Motor neuron (in vitro differentiated cells): Measurements from ENCODE around the gene CYP2D6. TPM values are rescaled to one million over a fixed set of nuclear protein-coding genes. Genes with fewer than 3 reads are reported as not detected.
"Not testable (repeated sequence)": the region's sequence is repeated elsewhere in the genome, so short reads cannot be mapped to it uniquely, and the experiment has no call there.

Source experiments
- ATAC-seq, 8 experiments: fragments of 200-7000 bp; cut with Tn5 transposase; replicated peaks in 6 of 8; 2 replicates each; pipeline ENCODE4 v1.8.0; 2021; ENCODE audit warnings: mild to moderate bottlenecking in 8 of 8, moderate library complexity in 8 of 8
- H3K27ac ChIP-seq, 2 donors: fragments of 250-450 bp; sonication (Bioruptor Pico); 2 replicates each; pipeline ENCODE4 v1.9.0; 2021; ENCODE audit warnings: antibody characterized with exemption in 2 of 2, mild to moderate bottlenecking in 2 of 2, moderate library complexity in 1 of 2
- H3K4me1 ChIP-seq, 2 donors: fragments of 250-450 bp; sonication (Bioruptor Pico); replicated peaks in 1 of 2; 2 replicates each; pipeline ENCODE4 v1.6.1; 2021; ENCODE audit warnings: antibody characterized with exemption in 2 of 2, mild to moderate bottlenecking in 2 of 2, moderate library complexity in 1 of 2
- H3K4me3 ChIP-seq, 5 donors: fragments of 250-450 bp; sonication (Bioruptor Pico); 2 replicates each; pipeline ENCODE4 v1.9.0; 2021; ENCODE audit warnings: antibody characterized with exemption in 5 of 5, mild to moderate bottlenecking in 5 of 5, moderate library complexity in 4 of 5
- WGBS, 10 experiments: fragments of 450-650 bp; shearing (Covaris generic); methylation state at CpG; one replicate each; pipeline ENCODE4 v1.0.0; 2022; 5-methylcytosine and 5-hydroxymethylcytosine counted together
- in situ Hi-C, 9 experiments: fragments of 400-800 bp; cut with MboI; loops; one replicate each; pipeline ENCODE4 v1.15.0; 2021; ENCODE audit warnings: low sequenced_read_pairs in 9 of 9, low pct_unique_long_range_greater_than_20kb in 2 of 9; ENCODE audit not compliant: unreplicated experiment in 9 of 9
- total RNA-seq, 8 experiments: library from RNA; unstranded; fragments of 300-600 nt; gene quantifications; 2 replicates each; pipeline versions ENCODE4 v1.2.3 to v1.2.4, GENCODE V29; 2022

The CYP2D6 gene
- total RNA-seq, result 1 to 10 TPM in 7 of 8 experiments, under 1 TPM in 1; 0.66 to 4.0 (median 1.8) TPM

GRCh38 chr22:42130639-42131431 lies at the start of gene CYP2D6:
TSS of gene CYP2D6 (minus strand) at chr22:42130810. CDS start at chr22:42130791, 19 bp downstream.
- ATAC-seq, result peak in 1 of 8 experiments; percentile 8
- H3K27ac ChIP-seq, H3K4me3 ChIP-seq, in situ Hi-C loops, H3K4me1 ChIP-seq: not testable (repeated sequence)
- WGBS, 10 experiments, result 96% methylated on average over 4 of the region's 14 CpGs; no CpG with 5 or more reads in 9 of the 10 experiments

- Histone ChIP-seq H3K4me3 (no peak overlapping the region), H3K4me1 (peaks cover 0 to 5% of the 10 kb centered on the region in 2 donors), H3K27ac (no peak overlapping the region)
- in situ Hi-C loops, result no loop called here
- peak in 2 of 8 experiments; percentile 46 to 47 for ATAC-seq
- 29 to 100% (median 84%) methylated on average over 2 to 4 of the region's 6 CpGs for WGBS, 10 experiments
Measured at GRCh38 chr22:42179616-42180015, 49.0 kb upstream of the CYP2D6 start.

GRCh38 chr22:42178910-42179519 lies 48.4 kb upstream of the CYP2D6 start:
- ATAC-seq, result no peak
- WGBS, 10 experiments, result 49 to 100% (median 96%) methylated on average over 1 to 2 of the region's 2 CpGs
- Histone ChIP-seq H3K4me3 (no peak overlapping the region), H3K4me1 (peaks cover 0 to 6% of the 10 kb centered on the region in 2 donors), H3K27ac (no peak overlapping the region)
- in situ Hi-C loops, result no loop called here

DNA sequence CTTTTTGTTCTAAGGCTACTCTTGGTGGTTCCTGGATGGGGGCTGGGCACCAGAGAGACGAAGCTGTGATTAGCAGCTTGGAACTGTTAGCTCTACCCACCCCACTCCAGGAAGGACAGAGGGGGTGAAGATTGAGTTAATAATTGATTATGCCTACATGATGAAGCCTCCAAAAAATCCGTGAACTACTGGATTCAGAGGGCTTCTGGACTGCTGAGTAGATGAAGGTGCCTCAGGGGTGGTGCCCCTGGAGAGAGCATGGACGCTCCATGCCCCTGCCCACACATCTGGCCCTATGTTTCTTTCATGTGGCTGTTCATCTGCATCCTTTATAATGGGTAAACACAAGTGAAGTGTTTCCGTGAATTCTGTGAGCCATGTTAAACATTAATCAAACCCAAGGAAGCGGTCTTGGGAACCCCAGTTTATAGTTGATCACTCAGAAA lies 47.3 kb upstream of the CYP2D6 start:
- no peak overlapping the region for H3K4me3 ChIP-seq
- WGBS, 10 experiments, result 40 to 100% (median 83%) methylated on average over 1 to 5 of the region's 5 CpGs; no CpG with 5 or more reads in 1 of the 10 experiments
- no peak overlapping the region for H3K27ac ChIP-seq
- H3K4me1 ChIP-seq, result peaks cover 10 to 17% of the 10 kb centered on the region in 2 donors
- ATAC-seq, result no peak
- in situ Hi-C loops, result no loop called here

DNA sequence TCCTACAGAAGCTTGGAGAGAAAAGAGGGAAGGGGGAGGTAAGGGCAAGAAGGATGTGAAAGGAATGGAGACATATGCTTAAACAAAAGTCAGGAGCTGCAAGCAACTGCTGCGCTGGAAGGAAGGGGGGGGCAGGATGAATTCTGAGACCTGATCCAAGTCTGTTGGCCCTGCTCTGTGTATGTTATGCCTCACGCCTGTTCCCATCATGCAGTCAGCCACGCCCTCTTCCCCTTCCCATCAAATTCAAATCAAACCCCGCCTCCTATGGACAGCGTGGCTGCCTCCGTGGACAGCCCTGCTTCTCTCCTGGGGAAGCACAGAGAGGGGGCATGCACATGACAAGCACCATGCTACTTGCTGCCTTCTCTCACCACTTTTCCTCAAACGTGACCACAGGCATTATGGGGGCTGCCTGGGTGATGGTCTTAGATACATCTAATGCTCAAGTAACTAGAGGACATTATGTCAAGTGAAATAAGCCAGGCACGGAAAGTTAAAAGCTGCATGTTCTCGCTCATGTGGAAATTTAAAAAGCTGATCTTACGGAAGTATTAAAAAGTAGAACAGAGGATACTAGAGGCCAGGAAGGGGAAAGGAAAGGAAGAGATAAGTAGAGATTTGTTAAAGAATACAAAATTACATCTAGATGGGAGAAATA lies 45.8 kb upstream of the CYP2D6 start:
- peaks cover 25 to 32% of the 10 kb centered on the region in 2 donors for H3K4me1 ChIP-seq
- peak in 4 of 8 experiments; percentile 18 to 81 (median 57) for ATAC-seq
- 79 to 100% (median 92%) methylated on average over 1 to 10 of the region's 10 CpGs for WGBS, 10 experiments
- in situ Hi-C loops, result no loop called here
- H3K4me3 ChIP-seq, result no peak overlapping the region
- H3K27ac ChIP-seq, result no peak overlapping the region

DNA sequence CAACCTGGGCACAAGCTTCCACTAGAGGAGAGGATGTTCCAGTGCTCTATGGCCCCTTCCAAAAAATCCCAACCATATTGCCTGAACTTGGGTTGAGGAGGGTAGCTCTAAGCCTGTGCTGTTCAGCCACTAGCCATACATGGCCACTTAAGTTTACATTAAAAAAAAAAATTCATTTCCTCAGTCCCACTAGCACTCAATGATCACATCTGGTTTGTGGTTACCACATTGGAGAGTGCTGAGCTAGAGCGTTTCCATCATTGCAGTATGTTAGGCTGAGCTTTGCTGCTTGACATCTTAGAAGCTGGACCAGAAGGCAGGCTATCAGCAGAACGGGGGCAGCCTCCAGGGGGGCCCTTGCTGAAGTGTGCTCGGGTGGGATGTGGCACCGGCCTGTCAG lies 43.5 kb upstream of the CYP2D6 start:
- Histone ChIP-seq H3K27ac (no peak overlapping the region), H3K4me3 (no peak overlapping the region), H3K4me1 (peaks cover 39 to 51% of the 10 kb centered on the region in 2 donors)
- in situ Hi-C loops, result loop anchor here in 5 of 9 experiments (25.0 kb wide), 1 partner anchor 263 kb away; the partner anchor contains the start of gene NFAM1 (in 5 of the 5)
- no peak for ATAC-seq
- WGBS, 10 experiments, result 100% methylated on average over 1 to 2 of the region's 4 CpGs; no CpG with 5 or more reads in 7 of the 10 experiments

- peak in 6 of 8 experiments; percentile 22 to 59 (median 50) for ATAC-seq
- H3K27ac ChIP-seq, result no peak overlapping the region
- 33 to 100% (median 77%) methylated on average over 1 to 4 of the region's 6 CpGs; no CpG with 5 or more reads in 3 of the 10 experiments for WGBS, 10 experiments
Measured at GRCh38 chr22:42173183-42173926, 42.7 kb upstream of the CYP2D6 start.

DNA sequence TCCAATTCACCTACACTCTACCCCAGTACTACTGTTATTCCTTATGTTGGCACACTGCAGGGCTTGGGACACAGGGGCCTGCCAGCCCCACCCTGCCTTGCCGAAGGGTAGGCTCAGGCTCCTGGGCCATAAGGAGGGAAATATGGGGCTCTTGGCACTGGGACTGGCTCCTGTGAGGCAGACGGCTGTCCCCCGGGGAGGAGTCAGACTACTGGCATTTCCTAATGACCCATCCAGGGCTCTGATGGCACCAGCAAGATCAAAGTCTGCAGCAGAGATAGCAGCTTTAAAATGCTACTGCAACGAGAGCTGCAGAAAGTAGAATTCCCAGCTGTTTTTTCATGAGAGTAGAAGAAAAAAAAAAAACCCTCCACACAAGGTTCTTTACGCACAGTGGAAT lies 42.2 kb upstream of the CYP2D6 start:
- in situ Hi-C loops, result loop anchor here in 5 of 9 experiments (25.0 kb wide), 1 partner anchor 265 kb away; the partner anchor contains the start of gene NFAM1 (in 5 of the 5)
- Histone ChIP-seq H3K27ac (peak overlapping the region in 1 of 2 donors; percentile 34), H3K4me1 (peaks cover 39 to 55% of the 10 kb centered on the region in 2 donors), H3K4me3 (no peak overlapping the region)
- peak in 5 of 8 experiments; percentile 1 to 39 (median 24) for ATAC-seq
- WGBS, 10 experiments, result 35 to 100% (median 63%) methylated on average over 1 to 4 of the region's 5 CpGs; no CpG with 5 or more reads in 4 of the 10 experiments

More at GRCh38 chr22:42173183-42173926, 42.7 kb upstream of the CYP2D6 start:
- Histone ChIP-seq H3K4me3 (no peak overlapping the region), H3K4me1 (peaks cover 39 to 55% of the 10 kb centered on the region in 2 donors)
- in situ Hi-C loops, result loop anchor here in 5 of 9 experiments (25.0 kb wide), 1 partner anchor 264 kb away; the partner anchor contains the start of gene NFAM1 (in 5 of the 5)

- peak in 3 of 8 experiments; percentile 3 to 65 (median 21) for ATAC-seq
- H3K4me1 ChIP-seq, result peaks cover 39 to 55% of the 10 kb centered on the region in 2 donors
- 80 to 88% (median 85%) methylated on average over 1 to 7 of the region's 8 CpGs; no CpG with 5 or more reads in 4 of the 10 experiments for WGBS, 10 experiments
- in situ Hi-C loops, result loop anchor here in 5 of 9 experiments (25.0 kb wide), 1 partner anchor 265 kb away; the partner anchor contains the start of gene NFAM1 (in 5 of the 5)
- no peak overlapping the region for H3K4me3 ChIP-seq
- no peak overlapping the region for H3K27ac ChIP-seq
Measured at GRCh38 chr22:42171946-42172719, 41.5 kb upstream of the CYP2D6 start.

GRCh38 chr22:42171417-42171816 lies 40.8 kb upstream of the CYP2D6 start:
- Histone ChIP-seq H3K4me3 (no peak overlapping the region), H3K4me1 (peaks cover 39 to 54% of the 10 kb centered on the region in 2 donors), H3K27ac (peak overlapping the region in 1 of 2 donors; percentile 6)
- 49 to 100% (median 83%) methylated on average over 1 to 5 of the region's 5 CpGs; no CpG with 5 or more reads in 2 of the 10 experiments for WGBS, 10 experiments
- in situ Hi-C loops, result loop anchor here in 5 of 9 experiments (25.0 kb wide), 1 partner anchor 266 kb away; the partner anchor contains the start of gene NFAM1 (in 5 of the 5)
- ATAC-seq, result no peak

GRCh38 chr22:42170946-42171345 lies 40.3 kb upstream of the CYP2D6 start:
- 35 to 84% (median 60%) methylated on average over 1 to 5 of the region's 5 CpGs; no CpG with 5 or more reads in 1 of the 10 experiments for WGBS, 10 experiments
- Histone ChIP-seq H3K4me3 (no peak overlapping the region), H3K27ac (peak overlapping the region in 1 of 2 donors; percentile 37), H3K4me1 (peaks cover 39 to 49% of the 10 kb centered on the region in 2 donors)
- ATAC-seq, result peak in 2 of 8 experiments; percentile 15 to 51
- in situ Hi-C loops, result loop anchor here in 5 of 9 experiments (25.0 kb wide), 1 partner anchor 266 kb away; the partner anchor contains the start of gene NFAM1 (in 5 of the 5)
